HG03342 (cell line): ENCODE results near the gene MNAT1.
"Not testable (repeated sequence)": the region's sequence is repeated elsewhere in the genome, so short reads cannot be mapped to it uniquely, and the experiment has no call there.

ENCODE experiments used
- ATAC-seq: cut with Tn5 transposase; IDR thresholded peaks from one replicate; pipeline ENCODE4 v1.9.1; 2021; ENCODE audit warnings: mild to moderate bottlenecking, moderate library complexity; ENCODE audit not compliant: unreplicated experiment

The MNAT1 gene

DNA sequence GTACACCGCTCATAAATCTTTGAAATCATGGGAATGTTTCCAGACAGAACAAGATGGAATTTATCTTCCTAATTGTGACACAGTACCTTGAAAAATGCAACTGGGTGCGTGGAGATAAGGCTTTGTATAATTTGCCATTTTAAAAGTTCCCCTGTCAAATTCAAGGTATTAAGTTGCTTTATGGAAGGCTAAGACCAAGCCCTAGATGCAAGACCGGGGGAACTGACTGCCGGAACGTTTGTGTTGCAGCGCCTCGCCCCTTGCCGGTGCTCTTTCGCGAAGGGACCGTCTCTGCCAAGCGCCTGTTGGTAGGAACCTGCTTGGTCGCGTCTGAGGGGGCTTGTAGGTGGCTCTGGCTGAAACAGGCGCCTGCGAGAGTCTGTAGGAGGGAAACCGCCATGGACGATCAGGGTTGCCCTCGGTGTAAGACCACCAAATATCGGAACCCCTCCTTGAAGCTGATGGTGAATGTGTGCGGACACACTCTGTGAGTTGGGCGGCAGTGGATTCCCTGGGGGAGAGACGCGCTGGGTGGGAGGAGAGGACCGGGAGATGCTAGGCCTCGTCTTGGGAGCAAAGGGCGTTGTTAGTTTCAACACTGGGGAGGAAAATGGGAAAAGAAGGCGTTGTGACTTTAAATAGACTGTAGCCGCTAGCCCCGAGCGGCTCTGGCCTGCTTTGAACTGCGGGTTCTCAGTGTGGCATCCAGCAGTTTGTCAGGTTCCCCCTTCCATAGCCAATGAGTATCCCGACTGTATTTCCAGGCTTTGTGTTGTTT is at the start of gene MNAT1:
Gene MNAT1 (plus strand): TSS at position 297 of the 778 bp plus-strand sequence. CDS start 102 bp downstream, at position 399.
- ATAC-seq, result peak; percentile 93

DNA sequence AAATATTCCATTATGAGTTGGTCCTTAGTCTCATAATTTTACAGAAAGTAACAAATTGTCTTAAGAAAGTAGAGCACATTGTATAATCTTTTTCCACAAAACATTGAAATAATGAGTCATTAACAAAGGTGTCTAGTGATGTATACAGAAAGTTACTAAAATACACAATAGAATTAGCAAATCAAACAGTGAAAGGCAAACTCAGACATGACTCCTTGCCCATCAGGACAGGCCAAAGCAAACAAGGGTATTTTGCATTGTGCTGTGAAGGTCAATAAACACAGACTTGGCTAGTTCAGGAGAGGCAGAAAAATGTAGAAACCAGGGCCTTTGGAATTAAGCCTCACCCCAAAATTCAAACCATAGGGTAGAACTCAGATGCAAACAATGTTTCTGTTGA is 47.7 kb upstream of the MNAT1 start:
- no peak for ATAC-seq

DNA sequence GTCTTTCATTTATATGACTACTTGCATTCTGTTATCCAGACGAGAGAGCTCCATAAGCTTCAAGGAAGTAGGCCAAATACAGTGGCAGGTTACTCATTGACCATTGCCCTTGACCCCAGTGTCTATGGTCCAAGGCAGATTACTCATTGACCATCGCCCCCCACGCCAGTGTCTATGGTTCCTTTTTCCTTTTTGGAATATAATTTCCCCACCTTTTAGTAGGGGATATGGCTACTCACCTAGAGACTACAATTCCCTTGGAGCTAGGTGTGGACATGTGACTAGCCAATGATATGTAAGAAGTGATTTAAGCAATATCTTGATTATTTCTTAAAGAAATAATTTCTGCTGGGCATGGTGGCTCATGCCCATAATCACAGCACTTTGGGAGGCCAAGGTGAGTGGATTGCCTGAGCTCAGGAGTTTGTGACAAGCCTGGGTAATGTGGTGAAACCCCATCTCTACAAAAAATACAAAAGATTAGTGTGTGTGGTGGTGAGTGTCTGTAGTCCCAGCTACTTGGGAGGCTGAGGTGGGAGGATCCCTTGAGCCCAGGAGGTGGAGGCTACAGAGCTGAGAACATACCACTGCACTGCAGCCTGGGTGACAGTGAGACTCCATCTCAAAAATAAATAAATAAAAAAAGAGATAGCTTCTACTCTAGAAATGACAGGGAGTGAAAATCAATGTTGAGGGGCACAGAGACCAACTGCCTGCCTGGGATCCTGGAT is 43.0 kb upstream of the MNAT1 start:
- ATAC-seq, result no peak

DNA sequence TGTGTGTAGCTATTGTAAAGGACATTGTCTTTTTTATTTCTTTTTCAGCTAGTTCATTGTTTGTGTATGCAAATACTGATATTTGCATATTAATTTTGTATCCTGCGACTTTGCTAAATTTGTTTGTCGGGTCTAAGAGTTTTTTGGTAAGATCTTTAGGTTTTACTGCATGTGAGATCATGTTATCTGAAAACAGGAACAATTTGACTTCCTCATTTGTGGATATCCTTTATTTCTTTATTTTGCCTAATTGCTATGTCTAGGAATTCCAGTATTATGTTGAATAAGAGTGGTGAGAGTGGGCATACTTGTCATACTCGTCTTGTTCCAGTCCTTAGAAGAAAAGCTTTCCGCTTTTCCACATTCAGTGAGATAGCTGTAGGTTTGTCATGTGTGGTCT is 39.2 kb upstream of the MNAT1 start:
- ATAC-seq, result no peak

DNA sequence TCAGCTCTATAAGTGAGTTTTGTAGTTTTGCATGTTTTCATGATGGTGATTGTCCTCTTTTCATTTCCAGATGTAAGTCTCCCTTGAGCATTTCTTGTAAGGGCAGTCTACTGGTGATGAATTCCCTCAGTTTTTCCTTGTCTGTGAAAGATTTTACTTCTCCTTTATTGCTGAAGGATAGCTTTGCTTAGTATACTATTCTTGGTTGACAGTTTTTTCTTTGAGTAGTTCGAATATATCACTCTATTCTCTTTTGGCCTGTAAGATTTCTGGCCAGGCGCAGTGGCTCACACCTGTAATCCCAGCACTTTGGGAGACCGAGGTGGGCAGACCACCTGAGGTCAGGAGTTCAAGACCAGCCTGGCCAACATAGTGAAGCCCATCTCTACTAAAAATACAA is 34.0 kb upstream of the MNAT1 start:
- no peak for ATAC-seq

DNA sequence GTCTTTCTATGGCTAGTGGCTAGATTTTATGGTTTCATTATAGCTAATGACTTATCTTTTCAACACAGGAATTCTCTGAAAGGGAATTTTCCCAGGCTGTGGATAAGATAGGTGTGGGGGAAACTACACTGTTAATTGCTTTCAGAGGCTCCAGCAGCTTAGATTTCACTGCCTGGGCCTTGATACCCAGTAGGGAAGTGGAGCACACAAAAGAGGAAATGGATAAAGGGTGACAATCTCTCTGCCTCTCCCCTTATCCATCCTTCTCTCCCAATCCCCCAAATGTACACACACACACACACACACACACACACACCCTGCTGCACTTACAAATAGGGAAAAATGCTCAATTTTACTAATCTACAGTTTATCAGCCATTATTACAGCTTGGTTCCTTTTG is 29.5 kb upstream of the MNAT1 start:
- ATAC-seq, result no peak

DNA sequence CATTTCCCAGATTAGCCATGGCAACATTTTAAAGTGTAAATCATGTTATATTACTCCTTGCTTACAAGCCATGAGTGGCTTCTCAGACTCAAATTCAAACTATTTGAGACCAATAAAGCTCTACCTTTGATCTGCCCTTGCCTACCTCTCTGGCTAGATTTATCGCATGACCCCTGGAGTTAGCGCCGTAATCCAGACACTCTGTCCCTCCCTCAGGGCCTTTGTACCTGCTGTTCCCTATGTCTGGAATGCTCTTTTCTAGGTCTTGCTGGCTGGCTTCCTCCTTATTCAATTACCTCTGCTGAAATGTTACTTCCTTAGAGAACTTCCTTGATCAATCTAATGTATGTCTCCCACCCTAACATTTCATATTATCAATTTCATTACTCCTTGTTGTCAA is 26.7 kb upstream of the MNAT1 start:
- ATAC-seq, result no peak

DNA sequence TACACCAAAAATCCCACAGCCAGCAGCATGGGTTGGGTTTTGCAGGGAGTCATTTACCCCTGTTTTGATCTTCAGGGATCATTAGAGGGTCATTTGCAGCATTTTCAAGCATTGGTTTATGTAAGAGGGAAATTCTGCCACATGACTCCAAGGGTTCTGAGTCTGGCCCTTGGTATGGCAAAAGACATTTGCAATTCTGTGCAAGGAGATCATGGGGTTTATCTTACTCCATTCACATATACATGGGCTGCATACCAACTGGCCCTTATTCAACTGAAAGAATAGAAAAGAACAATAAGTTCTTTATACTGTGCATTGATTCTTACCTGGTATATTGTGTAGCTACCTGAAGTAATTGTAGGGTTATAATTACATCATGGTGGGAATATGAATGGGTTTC is 24.1 kb upstream of the MNAT1 start:
- no peak for ATAC-seq

DNA sequence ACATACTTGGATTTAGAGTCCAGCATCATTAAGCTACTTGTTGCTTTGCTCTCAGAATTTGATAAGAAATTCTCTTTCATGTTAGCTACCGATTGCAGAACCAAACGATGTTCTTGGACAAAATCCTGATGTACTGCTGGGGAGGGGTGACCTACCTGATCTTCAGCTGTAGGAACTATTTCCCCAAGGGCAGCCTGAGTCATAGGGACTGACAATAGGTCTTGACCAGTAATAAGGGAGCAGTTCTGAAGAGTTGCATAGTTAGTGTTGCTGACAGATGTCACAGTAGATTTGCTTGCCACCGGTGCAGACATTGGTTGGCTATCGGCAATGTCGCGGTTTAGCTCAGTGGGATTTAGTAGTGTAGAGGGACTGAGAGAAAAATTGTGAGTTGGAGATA is 21.0 kb upstream of the MNAT1 start:
- ATAC-seq, result no peak

DNA sequence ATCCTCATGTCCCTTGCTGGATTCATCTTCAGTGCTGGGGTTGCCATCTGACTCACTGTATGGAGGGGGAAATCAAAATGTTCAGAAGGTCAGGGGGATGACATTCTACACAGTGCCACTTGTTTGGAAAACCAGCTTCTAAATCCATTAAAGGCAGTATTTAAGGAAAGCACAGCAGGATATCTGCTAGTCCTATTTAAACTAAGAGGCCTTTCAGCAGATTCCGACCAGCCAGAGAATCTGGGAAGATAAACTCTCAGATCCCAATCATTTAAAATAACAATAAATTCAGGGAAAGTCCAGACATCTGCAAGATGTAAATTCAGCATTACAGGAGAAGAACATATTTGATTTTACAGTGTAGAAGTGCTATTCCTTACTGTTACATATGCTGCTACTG is 14.2 kb upstream of the MNAT1 start:
- ATAC-seq, result no peak

DNA sequence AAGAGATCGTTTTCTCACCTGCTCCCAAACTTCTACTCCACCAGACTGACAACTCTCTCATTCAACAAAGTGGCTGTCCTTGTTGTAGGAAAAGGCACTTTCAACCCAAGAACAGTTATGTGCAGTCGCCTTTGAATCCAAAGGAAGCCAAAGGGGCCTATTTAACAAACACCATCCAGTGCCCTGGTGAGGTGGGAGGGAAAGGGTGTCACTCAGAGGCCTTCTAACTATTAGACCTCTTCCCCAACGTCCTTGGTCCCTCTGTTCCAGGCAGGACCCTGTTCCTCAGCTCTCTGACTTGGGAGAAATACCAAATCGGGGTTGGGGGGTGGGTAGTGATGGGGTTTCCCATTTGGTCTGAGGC is 13.6 kb upstream of the MNAT1 start:
- ATAC-seq, result no peak

DNA sequence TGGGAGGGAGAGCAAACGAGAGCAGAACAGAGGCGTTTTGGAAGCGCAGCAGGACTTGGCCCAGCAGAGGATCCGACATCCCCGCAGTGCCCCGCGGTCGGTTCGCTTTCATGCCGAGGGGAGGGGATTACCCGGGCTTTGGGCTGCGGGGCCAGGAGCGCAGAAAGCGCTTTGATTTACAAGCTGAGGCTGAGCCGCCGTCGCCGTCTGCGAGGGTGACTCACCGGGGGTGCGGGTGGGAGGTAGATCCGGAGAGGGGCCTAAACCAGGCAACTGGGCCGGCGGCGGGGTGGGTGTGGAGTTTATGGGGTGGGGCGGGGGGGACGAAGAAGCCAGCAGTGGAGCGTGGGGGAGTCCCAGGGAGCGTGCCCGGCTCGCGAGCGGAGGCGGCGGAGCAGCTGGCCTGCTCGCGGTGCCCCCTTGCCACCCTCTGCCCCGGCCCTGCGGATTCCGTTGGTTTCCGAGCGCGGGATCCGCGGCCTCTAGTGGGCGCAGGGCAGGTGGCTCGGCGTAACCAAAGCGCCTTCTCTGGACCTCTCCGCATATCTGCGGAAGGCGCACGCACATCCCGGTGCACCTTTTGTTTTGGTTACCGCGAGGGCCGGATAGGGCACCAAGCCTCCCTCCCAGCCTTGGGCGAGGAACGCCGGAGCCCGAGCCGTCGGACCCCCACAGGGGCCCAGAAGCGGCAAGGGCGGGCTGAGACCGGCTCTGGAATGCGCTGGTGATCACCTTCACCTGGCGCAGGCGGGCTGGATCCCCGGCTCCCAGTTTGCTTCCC is 13.0 kb upstream of the MNAT1 start:
- ATAC-seq, result no peak

DNA sequence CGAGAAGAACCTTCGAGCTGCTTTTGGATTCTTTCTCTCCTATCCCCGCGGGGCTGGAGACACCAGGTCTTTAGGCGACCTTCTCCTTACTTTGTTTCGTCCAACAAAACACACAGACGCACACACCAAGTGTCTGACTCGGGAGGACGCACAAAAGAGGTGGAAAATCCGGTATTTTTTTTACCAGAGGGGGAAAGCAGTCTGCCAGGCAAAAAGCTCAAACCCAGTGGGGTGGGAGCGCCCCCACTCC is 12.5 kb upstream of the MNAT1 start:
- ATAC-seq, result no peak

DNA sequence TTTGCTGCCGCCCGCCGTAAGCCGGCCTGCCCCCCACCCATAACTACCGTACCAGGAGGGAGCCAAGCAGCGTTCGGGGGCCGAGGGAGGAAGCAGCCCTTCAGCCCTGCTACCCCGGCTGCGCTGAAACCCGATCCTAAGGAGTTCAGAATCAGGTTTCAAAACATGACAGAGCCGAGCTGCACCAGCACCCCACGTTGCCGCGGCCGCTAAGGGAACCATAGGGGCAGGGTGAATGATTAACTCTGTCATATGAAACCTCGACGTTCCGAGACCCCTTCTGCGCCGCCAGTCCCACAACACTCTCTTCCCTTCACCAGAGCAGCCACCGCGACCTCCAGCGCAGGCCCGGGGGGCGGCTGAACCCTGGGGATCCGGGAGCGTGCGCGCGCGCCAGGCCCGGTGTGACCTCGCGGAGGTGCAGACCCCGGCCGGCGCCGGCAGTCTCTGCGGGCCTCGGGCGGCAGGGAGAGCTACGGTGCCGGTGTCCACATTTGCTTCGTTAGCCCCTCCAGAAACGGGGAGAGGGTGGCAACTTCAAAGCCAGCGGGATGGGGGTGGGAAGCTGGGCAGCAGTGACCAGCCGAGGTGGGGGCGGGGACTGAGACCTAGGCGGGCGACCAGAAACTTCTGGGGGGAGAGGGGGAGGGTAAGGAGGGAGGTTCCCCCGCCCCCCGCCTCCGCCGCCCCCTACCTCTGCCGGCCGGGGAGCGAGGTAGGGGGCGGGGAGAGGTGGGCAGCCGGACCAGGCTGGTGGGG is 12.0 kb upstream of the MNAT1 start:
- ATAC-seq, result peak; percentile 44

DNA sequence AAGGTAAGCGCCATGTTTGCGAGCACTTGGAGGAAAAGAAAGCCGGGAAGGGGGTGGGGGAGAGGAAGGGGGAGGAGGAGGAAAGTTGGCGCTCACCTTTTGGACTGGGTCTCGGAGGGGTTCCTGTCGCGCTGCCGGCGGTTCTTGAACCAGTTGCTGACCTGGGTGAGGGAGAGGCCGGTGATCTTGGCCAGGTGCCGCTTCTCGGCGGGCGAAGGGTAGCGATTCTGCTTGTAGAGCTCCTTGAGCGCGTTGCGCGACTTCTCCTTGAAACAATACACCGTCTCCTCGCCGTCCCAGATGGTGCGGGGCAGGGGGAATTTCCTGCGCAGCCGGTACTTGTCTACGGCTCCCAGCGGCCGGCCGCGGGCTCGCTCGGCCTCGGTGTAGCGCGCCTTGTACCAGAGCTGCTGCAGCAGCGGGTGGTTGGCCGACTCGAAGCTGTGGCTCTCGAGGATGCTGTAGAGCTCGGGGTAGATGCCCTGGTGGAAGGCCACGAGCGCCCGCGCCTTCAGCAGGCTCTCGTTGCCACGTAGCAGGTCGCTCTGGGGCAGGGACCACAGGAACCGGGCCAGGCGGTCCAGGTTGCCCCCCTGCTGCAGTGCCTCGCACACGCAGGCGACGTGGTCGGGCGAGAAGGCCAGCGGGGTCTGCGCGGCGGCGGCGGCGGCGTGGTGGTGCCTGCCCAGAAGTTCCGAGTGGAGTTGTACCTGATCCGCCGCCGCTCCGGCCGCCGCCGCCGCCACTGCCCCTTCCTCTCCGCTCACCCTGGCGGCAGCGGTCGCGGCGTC is 11.2 kb upstream of the MNAT1 start:
- ATAC-seq, result peak; percentile 44

DNA sequence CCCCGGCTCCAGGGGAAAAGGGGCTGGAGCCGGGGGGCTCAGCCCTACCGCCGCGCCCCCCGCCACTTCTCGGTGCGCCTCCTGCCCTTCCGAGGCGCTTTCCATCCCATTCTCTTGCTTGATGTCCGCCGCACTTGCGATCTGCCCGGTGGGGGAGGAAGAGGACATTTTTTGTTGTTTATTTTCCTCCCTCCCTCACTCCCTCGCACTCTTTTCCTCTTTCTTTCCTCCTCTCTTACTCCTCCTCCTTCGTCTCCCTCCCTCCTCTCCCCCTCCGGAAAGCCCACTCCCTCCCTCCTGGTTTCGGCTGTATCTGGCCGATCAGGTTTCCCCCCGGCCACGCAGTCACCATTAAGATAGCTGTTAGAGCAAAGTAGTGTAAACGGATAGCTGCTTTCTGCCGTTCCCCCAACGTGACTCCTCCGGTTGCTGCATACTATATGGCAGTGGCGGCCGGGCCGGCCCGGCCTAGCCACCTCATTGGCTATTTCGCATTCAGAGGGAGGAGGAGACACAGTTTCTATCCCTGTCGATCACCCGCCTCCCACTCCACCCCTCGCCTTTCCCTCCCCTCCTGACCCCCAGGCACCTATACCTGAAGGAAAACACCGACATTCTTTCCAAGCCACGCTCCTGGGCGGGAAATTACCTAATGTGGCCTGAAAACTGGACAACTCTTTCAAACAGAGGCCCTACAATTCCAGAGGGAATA is 10.5 kb upstream of the MNAT1 start, which contains the start of gene SIX4:
Gene SIX4 (minus strand): TSS at position 445 of the 712 bp plus-strand sequence. CDS start 277 bp downstream, at position 168.
- ATAC-seq, result peak; percentile 54

DNA sequence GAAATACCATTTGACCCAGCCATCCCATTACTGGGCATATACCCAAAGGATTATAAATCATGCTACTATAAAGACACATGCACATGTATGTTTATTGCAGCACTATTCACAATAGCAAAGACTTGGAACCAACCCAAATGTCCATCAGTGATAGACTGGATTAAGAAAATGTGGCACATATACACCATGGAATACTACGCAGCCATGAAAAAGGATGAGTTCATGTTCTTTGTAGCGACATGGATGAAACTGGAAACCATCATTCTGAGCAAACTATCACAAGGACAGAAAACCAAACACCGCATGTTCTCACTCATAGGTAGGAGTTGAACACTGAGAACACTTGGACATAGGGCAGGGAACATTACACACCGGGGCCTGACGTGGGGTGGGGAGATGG is 3.3 kb upstream of the MNAT1 start:
- not testable (repeated sequence) for ATAC-seq

DNA sequence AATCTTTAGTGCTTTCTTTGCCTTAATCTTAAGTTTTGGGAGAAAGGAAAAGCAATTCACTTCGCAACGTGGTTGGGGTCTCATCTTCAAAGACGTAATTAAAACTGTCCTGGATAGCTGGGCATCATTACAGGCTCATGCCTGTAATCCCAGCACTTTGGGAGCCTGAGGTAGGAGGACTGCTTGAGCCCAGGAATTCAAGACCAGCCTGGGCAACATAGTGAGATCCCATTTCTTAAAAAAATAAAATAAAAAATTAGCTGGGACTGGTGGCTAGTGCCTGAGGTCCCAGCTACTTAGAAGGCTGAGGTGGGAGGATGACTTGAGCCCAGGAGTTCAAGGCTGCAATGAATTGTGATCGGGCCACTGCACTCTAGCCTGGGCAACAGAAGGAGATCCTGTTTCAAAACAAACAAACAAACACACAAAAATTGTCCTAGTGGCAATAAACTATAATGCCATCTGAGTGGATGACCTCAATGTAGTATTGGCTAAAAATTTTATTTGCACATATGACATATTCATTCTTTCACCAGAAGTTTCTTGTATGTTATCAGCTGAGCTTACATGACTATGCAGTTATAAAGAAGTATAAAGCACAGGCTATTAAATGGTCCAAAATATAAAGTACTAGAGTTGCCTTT is 1.6 kb upstream of the MNAT1 start:
- no peak for ATAC-seq

DNA sequence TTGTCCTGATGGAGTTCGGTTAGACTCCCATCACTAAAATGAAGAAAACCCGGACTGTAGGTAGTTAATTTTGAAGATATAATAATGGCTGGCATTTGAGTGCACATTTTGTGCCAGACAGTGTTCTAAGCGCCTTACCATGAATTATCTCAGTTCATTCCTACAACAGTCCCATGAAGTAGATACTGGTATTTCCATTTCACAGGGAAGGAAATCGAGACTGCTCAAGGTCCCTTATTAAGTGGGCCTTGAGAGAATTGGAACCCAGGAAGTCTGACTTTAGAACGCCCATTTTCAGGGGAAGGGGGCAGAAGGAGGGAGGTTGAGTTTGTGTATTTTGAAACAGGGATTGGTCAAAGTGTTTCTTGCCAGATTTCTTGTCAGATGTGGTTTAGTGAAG is 855 bp downstream of the MNAT1 start:
- ATAC-seq, result no peak
